Uterus (tissue), 2 donors: ENCODE measurements around the gene GBA2.

Source experiments
- CTCF ChIP-seq, 4 experiments: fragments of 200-600 bp in 2 of 4; fragments of 450-650 bp in 2 of 4; sonication (generic) in 2 of 4; IDR thresholded peaks; one replicate each; pipeline ENCODE4 v1.5.1; 2016 to 2019; ENCODE audit warnings: antibody characterized with exemption in 4 of 4, mild to moderate bottlenecking in 2 of 4, moderate library complexity in 1 of 4
- POLR2A ChIP-seq, 2 donors: fragments of 450-650 bp; IDR thresholded peaks; one replicate each; pipeline ENCODE4 v1.6.1; 2016; ENCODE audit warnings: antibody characterized with exemption in 2 of 2, mild to moderate bottlenecking in 1 of 2, moderate library complexity in 1 of 2

DNA sequence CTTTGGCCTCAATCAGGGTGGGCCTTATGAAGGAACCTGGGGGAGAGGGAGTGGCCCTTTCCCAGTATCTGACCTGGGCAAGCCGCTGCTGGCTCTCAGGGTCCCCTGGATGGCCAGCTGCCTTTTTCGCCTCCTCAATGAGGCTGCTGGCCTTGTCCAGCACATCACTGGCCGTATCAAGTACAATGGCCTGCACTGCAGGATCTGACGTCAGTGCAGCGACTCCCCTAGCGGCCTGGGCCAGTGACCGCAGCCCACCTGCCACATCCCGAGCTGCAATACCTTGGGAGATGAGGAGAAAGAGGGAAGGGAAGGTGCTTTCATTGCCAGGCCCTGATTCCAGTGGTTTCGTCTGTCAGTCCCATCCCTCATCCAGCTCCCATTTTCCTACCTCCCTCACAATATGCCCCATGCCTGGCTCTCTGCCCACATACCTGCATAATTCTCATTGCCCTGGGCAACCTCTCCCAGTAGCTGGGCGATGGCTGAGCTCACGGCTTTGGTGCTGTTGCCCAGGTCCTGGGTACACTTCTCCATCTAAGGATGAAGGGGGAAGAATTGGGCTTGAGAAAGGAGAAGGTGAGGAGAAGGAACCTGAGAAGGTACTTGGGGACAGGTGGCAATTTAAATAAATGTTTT lies 36.1 kb downstream of the GBA2 start:
- no peak for TF ChIP-seq CTCF (IDR thresholded peaks at IDR 0.05)
- TF ChIP-seq POLR2A (IDR thresholded peaks at IDR 0.05): no peak
